ENCODE results near the gene JUN. TPM values are rescaled to one million over a fixed set of nuclear protein-coding genes. Genes with fewer than 3 reads are reported as not detected.
A peak's percentile ranks its signal among the peaks of the same experiment; 100 is the strongest.

JUN gene
- total and polyA plus RNA-seq, 2 donors (not counting 1 experiment from before 2014, with no cell fraction given): 94.4 to 4,074 TPM

DNA sequence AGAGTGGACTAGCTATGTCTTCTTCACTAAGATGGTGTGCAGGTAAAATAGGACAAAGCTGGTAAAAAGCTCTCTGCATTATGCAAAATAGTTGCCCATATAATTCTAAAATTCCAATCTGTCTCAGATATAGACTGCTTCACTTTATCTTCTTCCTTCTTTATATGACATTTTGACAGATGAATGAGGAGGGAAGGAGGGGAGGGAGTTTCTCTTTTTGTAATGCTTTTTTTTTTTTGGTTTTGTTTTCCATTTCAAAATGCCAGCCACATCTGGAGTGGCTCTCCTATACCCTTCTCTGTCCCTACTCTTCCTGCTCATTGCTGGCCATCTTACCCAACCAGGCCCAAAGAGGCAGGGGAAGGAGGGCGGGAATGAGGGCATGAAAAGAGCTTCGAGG, 24.2 kb upstream of the JUN start:
- ChIA-PET POLR2A (interaction anchor here (1.3 kb wide), 1 partner anchor 23 kb away, joined by 3 read pairs; no protein-coding TSS in a partner anchor), CTCF (interaction anchor here (1.3 to 2.5 kb wide), 2 partner anchors 18 to 22 kb away, joined by 3 to 10 read pairs; no protein-coding TSS in a partner anchor)
- peaks cover 57 to 60% of the 10 kb centered on the region in 2 donors for H3K4me1 ChIP-seq (ENCODE audit: control insufficient read depth in 2 of 2, insufficient read depth in 2 of 2, low read length in 2 of 2)
- DNase-seq (no peak), ATAC-seq (ENCODE audit: low read depth) (no peak)
- WGBS (ENCODE audit: insufficient coverage): 100% methylated on average over 1 of the region's 2 CpGs
- intact Hi-C loops (cut with micrococcal nuclease): no loop called here
- no peak for TF ChIP-seq EZH2 (IDR thresholded peaks at IDR 0.05; ENCODE audit: borderline replicate concordance, insufficient read depth, low read depth, low read length, poor library complexity, severe bottlenecking)
- TF ChIP-seq, protein P1, sequence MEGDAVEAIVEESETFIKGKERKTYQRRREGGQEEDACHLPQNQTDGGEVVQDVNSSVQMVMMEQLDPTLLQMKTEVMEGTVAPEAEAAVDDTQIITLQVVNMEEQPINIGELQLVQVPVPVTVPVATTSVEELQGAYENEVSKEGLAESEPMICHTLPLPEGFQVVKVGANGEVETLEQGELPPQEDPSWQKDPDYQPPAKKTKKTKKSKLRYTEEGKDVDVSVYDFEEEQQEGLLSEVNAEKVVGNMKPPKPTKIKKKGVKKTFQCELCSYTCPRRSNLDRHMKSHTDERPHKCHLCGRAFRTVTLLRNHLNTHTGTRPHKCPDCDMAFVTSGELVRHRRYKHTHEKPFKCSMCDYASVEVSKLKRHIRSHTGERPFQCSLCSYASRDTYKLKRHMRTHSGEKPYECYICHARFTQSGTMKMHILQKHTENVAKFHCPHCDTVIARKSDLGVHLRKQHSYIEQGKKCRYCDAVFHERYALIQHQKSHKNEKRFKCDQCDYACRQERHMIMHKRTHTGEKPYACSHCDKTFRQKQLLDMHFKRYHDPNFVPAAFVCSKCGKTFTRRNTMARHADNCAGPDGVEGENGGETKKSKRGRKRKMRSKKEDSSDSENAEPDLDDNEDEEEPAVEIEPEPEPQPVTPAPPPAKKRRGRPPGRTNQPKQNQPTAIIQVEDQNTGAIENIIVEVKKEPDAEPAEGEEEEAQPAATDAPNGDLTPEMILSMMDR (IDR thresholded peaks at IDR 0.05): no peak
- H3K4me2 ChIP-seq (replicated peaks; ENCODE audit: low read depth, low read length, poor library complexity, severe bottlenecking): peak overlapping the region; percentile 2
- H3K36me3 ChIP-seq (replicated peaks in 1 of 2; ENCODE audit: control extremely low read depth in 1 of 2, control insufficient read depth in 1 of 2, extremely low read depth in 1 of 2, insufficient read depth in 2 of 2, low read length in 1 of 2): no peaks in the 10 kb centered on the region
- H2AFZ ChIP-seq (ENCODE audit: insufficient read depth, low read depth, low read length, poor library complexity, severe bottlenecking): no peak overlapping the region
- Mint-ChIP-seq H3K27me3 (no peaks in the 10 kb centered on the region), H3K4me3 (peak overlapping the region; percentile 35), H3K4me1 (peaks cover 66% of the 10 kb centered on the region), H3K27ac (peak overlapping the region; percentile 82), H3K9me3 (ENCODE audit: insufficient read depth) (no peaks in the 10 kb centered on the region)
- peaks cover 14% of the 10 kb centered on the region for H3K79me2 ChIP-seq (ENCODE audit: control insufficient read depth, insufficient read depth, low read length)
- H3K27me3 ChIP-seq (replicated peaks in 1 of 4; ENCODE audit: control extremely low read depth in 1 of 4, control insufficient read depth in 3 of 4, insufficient read depth in 4 of 4, low read length in 3 of 4): no peaks in the 10 kb centered on the region
- no peaks in the 10 kb centered on the region for H4K20me1 ChIP-seq (ENCODE audit: control insufficient read depth, insufficient read depth, low read length, poor library complexity, severe bottlenecking)
- no peak overlapping the region for H3K9ac ChIP-seq (ENCODE audit: low read length)
- peak overlapping the region; percentile 14 to 89 for H3K27ac ChIP-seq (ENCODE audit: low read length in 2 of 2)
- H3K9me3 ChIP-seq (ENCODE audit: control extremely low read depth in 1 of 3, control insufficient read depth in 2 of 3, insufficient read depth in 1 of 3, low read length in 2 of 3): no peaks in the 10 kb centered on the region
- no peak overlapping the region for H3K4me3 ChIP-seq (ENCODE audit: control extremely low read depth in 1 of 5, extremely low read depth in 1 of 5, insufficient read depth in 1 of 5, low read depth in 2 of 5, low read length in 4 of 5)
